HCT116 (cell line): ENCODE data around the gene LPIN1. TPM values are rescaled to one million over a fixed set of nuclear protein-coding genes. Genes with fewer than 3 reads are reported as not detected.

Source experiments
- ATAC-seq: fragments of 200-7000 bp; cut with Tn5 transposase; 2 replicates; pipeline ENCODE4 v1.9.1; 2020; ENCODE audit warnings: mild to moderate bottlenecking, moderate library complexity
- BruUV-seq: library from RNA; stranded (reverse); fragments of 400-500 nt; replicated peaks from 2 replicates; lab custom pipeline; 2021; lab: Mats Ljungman, UMichigan
- CTCF ChIA-PET: fragments of 300-600 bp; sonication (Branson Sonifier 250); formaldehyde crosslinking; loops from one replicate; lab custom pipeline; 2021; ENCODE audit warnings: antibody characterized with exemption; lab: Charles Lee
- POLR2A ChIA-PET: fragments of 300-600, 350-600 bp; sonication (Branson Sonifier 250); formaldehyde crosslinking; loops from one replicate; lab custom pipeline; 2021; ENCODE audit warnings: antibody characterized with exemption; lab: Charles Lee
- RAD21 ChIA-PET, 2 experiments: fragments of 300-600 bp; sonication (Branson Sonifier 250); formaldehyde crosslinking; loops; one replicate each; lab custom pipeline; 2023; ENCODE audit warnings: low total read pairs in 2 of 2; ENCODE audit not compliant: uncharacterized antibody in 2 of 2, unreplicated experiment in 2 of 2, low non-redundant PET in 1 of 2; lab: Charles Lee
- DNase-seq: peaks from one replicate; pipeline ENCODE4 v3.0.0-alpha.2; 2010; ENCODE audit warnings: low read depth, low spot score
- H2AFZ ChIP-seq: fragments of 200-600 bp; shearing (Covaris generic), sonication (generic); 2 replicates; pipeline ENCODE4 v1.6.1; 2017; ENCODE audit warnings: low read depth, mixed run types, mixed read lengths, antibody characterized with exemption, low read length; ENCODE audit not compliant: poor library complexity, severe bottlenecking
- H3K27ac ChIP-seq: 2 replicates; pipeline ENCODE4 v1.5.1; 2012; ENCODE audit warnings: low read depth, low read length
- H3K27me3 ChIP-seq: fragments of 200-600 bp; sonication (generic); 2 replicates; pipeline ENCODE4 v1.6.1; 2016; ENCODE audit warnings: mixed run types, low read length, mixed read lengths; ENCODE audit not compliant: insufficient read depth
- H3K36me3 ChIP-seq, 2 experiments: fragments of 200-500 bp in 1 of 2; fragments of 200-600 bp in 1 of 2; sonication (Bioruptor generic) in 1 of 2; sonication (generic) in 1 of 2; 2 replicates each; pipeline versions ENCODE4 v1.5.1 to v1.6.1; 2014 to 2016; ENCODE audit warnings: low read length in 2 of 2, inconsistent platforms in 1 of 2, mixed read lengths in 1 of 2, mixed run types in 1 of 2; ENCODE audit not compliant: insufficient read depth in 2 of 2, control insufficient read depth in 1 of 2
- H3K4me1 ChIP-seq, 2 experiments: fragments of 200-600 bp in 1 of 2; sonication (generic) in 1 of 2; 2 replicates each; pipeline versions ENCODE4 v1.5.1 to v1.6.1; 2012 to 2017; ENCODE audit warnings: low read length in 2 of 2, inconsistent platforms in 1 of 2, mild to moderate bottlenecking in 1 of 2, mixed read lengths in 1 of 2, mixed run types in 1 of 2, moderate library complexity in 1 of 2; ENCODE audit not compliant: insufficient read depth in 2 of 2, control insufficient read depth in 1 of 2
- H3K4me2 ChIP-seq: fragments of 200-600 bp; sonication (generic); 2 replicates; pipeline ENCODE4 v1.6.1; 2017; ENCODE audit warnings: mixed run types, low read length, mixed read lengths
- H3K4me3 ChIP-seq, 2 experiments: fragments of 200-600 bp in 1 of 2; sonication (generic) in 1 of 2; replicated peaks in 1 of 2; 2 replicates each; pipeline ENCODE4 v1.5.1; 2011 to 2016; ENCODE audit warnings: low read length in 2 of 2, control low read depth in 1 of 2, low read depth in 1 of 2, mild to moderate bottlenecking in 1 of 2, mixed read lengths in 1 of 2, mixed run types in 1 of 2
- H3K79me2 ChIP-seq: fragments of 200-600 bp; sonication (generic); 2 replicates; pipeline ENCODE4 v1.6.1; 2017; ENCODE audit warnings: mild to moderate bottlenecking, mixed run types, low read length, moderate library complexity, mixed read lengths; ENCODE audit not compliant: insufficient read depth
- H3K9ac ChIP-seq: fragments of 200-600 bp; sonication (generic); 2 replicates; pipeline ENCODE4 v1.6.1; 2016; ENCODE audit warnings: low read length, mixed read lengths
- H3K9me2 ChIP-seq: fragments of 200-600 bp; sonication (generic), shearing (Covaris generic); 2 replicates; pipeline ENCODE4 v1.6.1; 2017; ENCODE audit warnings: mixed run types, mild to moderate bottlenecking, moderate library complexity; ENCODE audit not compliant: insufficient read depth
- H3K9me3 ChIP-seq, 2 experiments: fragments of 200-500 bp in 1 of 2; fragments of 200-600 bp in 1 of 2; sonication (Bioruptor generic) in 1 of 2; sonication (generic) in 1 of 2; 2 replicates each; pipeline ENCODE4 v1.6.1; 2014 to 2017; ENCODE audit warnings: low read length in 2 of 2, mixed read lengths in 2 of 2, inconsistent platforms in 1 of 2, low read depth in 1 of 2, mild to moderate bottlenecking in 1 of 2, mixed run types in 1 of 2, moderate library complexity in 1 of 2; ENCODE audit not compliant: control insufficient read depth in 1 of 2, insufficient read depth in 1 of 2
- H4K20me1 ChIP-seq: fragments of 200-600 bp; sonication (generic), shearing (Covaris generic); 2 replicates; pipeline ENCODE4 v1.6.1; 2017; ENCODE audit warnings: mixed run types, mild to moderate bottlenecking, moderate library complexity; ENCODE audit not compliant: insufficient read depth
- ATF3 ChIP-seq: IDR thresholded peaks from 2 replicates; pipeline ENCODE4 v1.6.1; 2012
- CEBPB ChIP-seq: IDR thresholded peaks from 2 replicates; pipeline ENCODE4 v1.6.1; 2012; ENCODE audit warnings: low read depth
- CTCF ChIP-seq, 3 experiments: fragments of 200-600 bp in 1 of 3; sonication (generic) in 1 of 3; IDR thresholded peaks in 2 of 3; conservative IDR thresholded peaks in 1 of 3; 2 replicates each; pipeline ENCODE4 v1.5.1; 2012 to 2017; ENCODE audit warnings: low read depth in 2 of 3, low read length in 2 of 3, antibody characterized with exemption in 1 of 3, borderline replicate concordance in 1 of 3, control low read depth in 1 of 3, mild to moderate bottlenecking in 1 of 3, mixed read lengths in 1 of 3, mixed run types in 1 of 3, moderate library complexity in 1 of 3; ENCODE audit not compliant: insufficient read depth in 1 of 3
- POLR2A ChIP-seq: IDR thresholded peaks from 2 replicates; pipeline ENCODE4 v1.7.0; 2011; ENCODE audit warnings: borderline replicate concordance; ENCODE audit not compliant: insufficient read depth, insufficient read length; ENCODE audit errors: extremely low read depth
- intact Hi-C: fragments of 100-400 bp; cut with micrococcal nuclease; formaldehyde crosslinking; loops from 2 replicates; pipeline ENCODE4 v1.10.0; 2022
- total RNA-seq: library from RNA; stranded (reverse); gene quantifications from one replicate; pipeline ENCODE4 v1.2.1, GENCODE V29; 2021; ENCODE audit not compliant: unreplicated experiment

LPIN1 gene
- total RNA-seq, 1 experiment from 2014 or later: 16.7 TPM

GRCh38 chr2:11716689-11717321, 29.6 kb upstream of the LPIN1 start:
- DNase-seq (no peak), ATAC-seq (no peak)

More at GRCh38 chr2:11716689-11717321, 29.6 kb upstream of the LPIN1 start:
- no peaks in the 10 kb centered on the region for H4K20me1 ChIP-seq
- H3K79me2 ChIP-seq: no peaks in the 10 kb centered on the region
- H3K4me1 ChIP-seq: no peaks in the 10 kb centered on the region
- no peak overlapping the region for H3K4me2 ChIP-seq
- H3K36me3 ChIP-seq: no peaks in the 10 kb centered on the region
- no peak overlapping the region for H3K9ac ChIP-seq
- no TSS peak for BruUV-seq
- intact Hi-C loops: no loop called here
- peaks cover 35% of the 10 kb centered on the region for H3K27me3 ChIP-seq
- H2AFZ ChIP-seq: no peak overlapping the region
- H3K4me3 ChIP-seq: no peak overlapping the region
- no peaks in the 10 kb centered on the region for H3K9me2 ChIP-seq
- TF ChIP-seq CTCF (IDR thresholded peaks at IDR 0.05 in 2 of 3, conservative IDR thresholded peaks at IDR 0.05 in 1 of 3; ENCODE audit: borderline replicate concordance in 1 of 3, insufficient read depth in 1 of 3, low read depth in 2 of 3, low read length in 2 of 3): no peak
- TF ChIP-seq POLR2A: no peak
- TF ChIP-seq ATF3: no peak
- no peak for TF ChIP-seq CEBPB
- POLR2A ChIA-PET: no interaction called here
- H3K27ac ChIP-seq: no peak overlapping the region
- RAD21 ChIA-PET: no interaction called here
- CTCF ChIA-PET: no interaction called here
- H3K9me3 ChIP-seq: no peaks in the 10 kb centered on the region
